HG02642 (cell line): ENCODE data around the gene HTR6.
"Not testable (repeated sequence)": the region's sequence is repeated elsewhere in the genome, so short reads cannot be mapped to it uniquely, and the experiment has no call there.

Source experiments
- ATAC-seq: cut with Tn5 transposase; IDR thresholded peaks from one replicate; pipeline ENCODE4 v1.9.1; 2021; ENCODE audit warnings: mild to moderate bottlenecking; ENCODE audit not compliant: unreplicated experiment, poor library complexity

Gene HTR6

GRCh38 chr1:19664453-19665185 lies at the start of gene HTR6:
HTR6 (plus strand) TSS chr1:19664875; CDS start chr1:19665754, 879 bp downstream.
- ATAC-seq = no peak

- ATAC-seq = no peak
These were observed 49.2 kb upstream of the HTR6 start for GRCh38 chr1:19615438-19615837.

GRCh38 chr1:19616489-19616888 lies 48.2 kb upstream of the HTR6 start:
- ATAC-seq = no peak

- ATAC-seq = no peak
These were observed 47.3 kb upstream of the HTR6 start for GRCh38 chr1:19617376-19617775.

DNA sequence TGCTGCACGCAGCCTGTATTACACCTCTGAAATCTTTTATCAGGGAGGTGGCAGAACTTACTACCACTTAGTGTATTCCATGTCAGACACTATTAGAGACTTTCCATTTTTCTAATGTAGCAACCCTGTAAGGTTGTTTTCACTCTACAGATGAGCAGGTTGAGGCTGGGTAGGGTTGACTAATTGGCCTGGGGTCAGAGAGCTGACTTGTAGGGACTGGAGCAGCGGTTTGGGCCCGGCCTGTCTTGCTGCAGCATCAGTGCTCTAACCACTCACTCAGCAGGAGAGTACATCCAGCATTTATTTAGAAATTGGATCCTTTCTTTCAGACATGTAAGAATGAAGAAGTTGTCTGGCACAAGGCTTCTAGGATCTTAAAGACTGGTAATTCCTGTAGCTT lies 46.2 kb upstream of the HTR6 start:
- ATAC-seq = no peak

GRCh38 chr1:19619697-19620384 lies 44.8 kb upstream of the HTR6 start:
- no peak for ATAC-seq

DNA sequence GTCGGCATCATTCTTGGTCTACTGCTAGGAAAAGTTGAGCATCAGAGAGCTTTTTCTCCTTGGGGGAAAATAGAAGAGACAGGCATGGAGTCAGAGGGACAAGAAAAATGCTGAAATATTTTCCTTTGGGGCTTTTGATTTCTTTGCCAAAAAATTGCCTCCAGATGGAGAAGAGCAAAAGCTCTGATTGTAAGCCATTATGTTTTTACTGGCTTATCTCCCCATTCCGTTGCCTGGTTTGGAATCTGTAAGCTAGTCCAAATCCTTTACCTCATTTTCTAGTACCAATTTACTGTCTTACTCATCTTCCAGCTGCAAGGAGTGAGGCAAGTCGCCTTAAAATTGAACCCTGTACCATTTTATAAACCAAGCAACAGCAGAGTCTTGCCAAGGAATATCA lies 43.9 kb upstream of the HTR6 start:
- ATAC-seq = no peak

GRCh38 chr1:19621274-19621950 lies 43.3 kb upstream of the HTR6 start:
- ATAC-seq = no peak

DNA sequence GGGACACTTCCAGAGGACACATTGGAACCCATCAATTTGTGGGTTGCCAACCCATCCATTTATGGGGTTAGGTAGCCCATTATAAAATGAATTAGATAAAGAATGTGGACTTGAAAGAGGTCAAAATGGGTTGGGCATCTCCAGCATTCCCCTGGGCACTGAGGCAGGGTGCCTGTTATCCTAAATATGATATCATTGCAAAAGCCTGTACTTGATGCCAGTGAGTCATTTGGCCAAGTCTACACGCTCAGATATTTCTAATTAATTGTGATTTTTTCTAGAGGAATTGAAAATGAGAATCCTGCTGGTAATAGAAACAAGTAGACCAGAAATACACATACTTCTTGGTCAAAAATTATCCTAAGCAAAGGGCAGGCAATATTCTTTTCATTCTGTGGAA lies 42.5 kb upstream of the HTR6 start:
- no peak for ATAC-seq

GRCh38 chr1:19623523-19623922 lies 41.2 kb upstream of the HTR6 start:
- no peak for ATAC-seq

DNA sequence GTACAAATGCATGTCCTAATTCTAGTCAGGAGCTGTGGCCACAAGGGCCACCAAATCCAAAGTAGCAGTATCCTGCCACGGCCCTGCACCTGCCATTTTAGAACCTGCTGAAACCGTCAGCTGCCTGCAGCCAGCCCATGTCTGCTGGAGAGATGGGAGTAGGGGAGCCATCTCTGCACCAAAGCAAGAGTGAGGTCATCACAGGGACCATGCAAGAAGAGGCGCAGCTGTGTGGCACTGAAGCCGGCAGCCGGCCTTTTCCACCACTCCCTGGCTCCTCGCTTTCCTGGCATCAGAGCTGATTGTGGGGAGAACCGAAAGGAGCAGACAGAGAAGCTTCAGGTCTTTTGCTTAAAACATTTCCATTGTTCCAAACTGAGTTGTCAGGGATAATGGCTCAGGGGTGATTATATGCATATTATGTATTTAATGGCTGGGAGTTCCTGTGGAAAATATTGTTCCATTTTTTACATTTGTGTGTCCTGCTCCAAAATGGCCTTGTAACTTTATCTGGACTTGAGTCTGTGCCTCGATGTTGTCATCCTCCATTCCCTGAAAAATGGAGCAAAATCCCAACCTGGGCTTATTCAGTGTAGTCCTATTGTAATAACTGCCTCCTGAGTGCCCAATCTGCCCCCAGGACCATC lies 39.3 kb upstream of the HTR6 start:
- ATAC-seq = no peak

GRCh38 chr1:19628879-19629278 lies 35.8 kb upstream of the HTR6 start:
- ATAC-seq = no peak

DNA sequence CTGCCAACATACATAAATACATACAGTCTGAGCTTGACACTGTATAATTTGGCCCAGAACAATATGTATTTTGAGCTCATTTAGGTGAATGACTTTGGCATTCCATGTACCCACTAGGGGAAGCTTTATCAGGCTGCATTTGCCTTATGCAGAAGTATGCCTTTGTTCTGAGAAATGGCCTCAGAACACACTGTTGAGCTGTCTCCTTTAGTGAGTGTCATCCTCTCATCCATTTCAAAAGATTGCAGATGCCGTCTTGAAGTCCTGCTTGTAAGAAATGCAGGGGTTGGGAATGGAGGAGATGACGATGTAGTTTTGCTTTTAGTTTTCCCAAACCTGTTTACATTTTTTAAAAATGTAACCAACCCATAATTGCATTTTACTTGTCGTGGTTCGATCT lies 35.3 kb upstream of the HTR6 start:
- ATAC-seq = no peak

DNA sequence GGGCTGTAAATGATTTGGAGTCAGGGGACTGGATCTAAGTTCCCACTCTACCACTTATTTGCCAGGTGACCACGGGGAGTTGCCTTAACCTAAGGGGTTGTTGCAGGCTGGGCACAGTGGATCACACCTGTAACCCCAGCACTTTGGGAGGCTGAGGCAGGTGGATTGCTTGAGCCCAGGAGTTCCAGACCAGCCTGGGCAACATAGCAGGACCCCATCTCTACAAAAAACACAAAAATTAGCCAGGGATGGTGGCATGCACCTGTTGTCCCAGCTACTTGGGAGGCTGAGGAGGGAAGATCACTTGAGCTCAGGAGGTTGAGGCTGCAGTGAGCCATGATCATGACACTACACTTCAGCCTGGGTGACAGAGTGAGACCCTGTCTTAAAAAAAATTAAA lies 34.5 kb upstream of the HTR6 start:
- not testable (repeated sequence) for ATAC-seq

DNA sequence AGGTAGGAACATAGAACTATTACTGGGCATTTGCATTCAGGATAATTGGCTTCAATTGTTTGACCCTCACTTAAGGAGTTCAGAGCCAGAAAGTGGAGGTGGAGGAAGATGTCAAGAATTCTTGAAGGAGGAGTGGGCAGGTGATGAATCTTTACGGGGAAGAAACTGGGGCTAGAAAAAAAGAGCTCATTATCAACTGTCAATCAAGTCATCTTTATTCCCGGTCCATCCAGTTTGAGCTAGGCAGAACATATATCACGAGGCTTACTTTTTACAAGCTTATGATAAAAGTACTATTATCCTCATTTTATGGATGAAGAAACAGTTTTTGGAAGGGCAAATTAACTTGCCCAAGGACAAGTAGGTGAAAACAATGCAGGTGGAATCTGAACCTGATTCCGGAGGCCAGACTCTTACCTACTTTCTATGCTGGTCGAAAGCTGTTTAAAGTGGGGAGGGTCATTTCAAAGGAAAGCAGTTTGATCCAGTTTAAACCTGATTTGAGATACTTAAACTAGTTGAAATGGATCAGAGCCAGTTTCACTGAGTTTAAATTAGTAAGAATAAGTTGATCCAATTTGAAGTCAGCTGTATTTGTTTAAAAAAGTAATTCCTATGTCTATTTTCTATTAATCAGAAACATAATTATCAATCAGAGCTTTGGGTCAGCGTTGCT lies 33.8 kb upstream of the HTR6 start:
- ATAC-seq = no peak

GRCh38 chr1:19632211-19632610 lies 32.5 kb upstream of the HTR6 start:
- ATAC-seq = no peak

DNA sequence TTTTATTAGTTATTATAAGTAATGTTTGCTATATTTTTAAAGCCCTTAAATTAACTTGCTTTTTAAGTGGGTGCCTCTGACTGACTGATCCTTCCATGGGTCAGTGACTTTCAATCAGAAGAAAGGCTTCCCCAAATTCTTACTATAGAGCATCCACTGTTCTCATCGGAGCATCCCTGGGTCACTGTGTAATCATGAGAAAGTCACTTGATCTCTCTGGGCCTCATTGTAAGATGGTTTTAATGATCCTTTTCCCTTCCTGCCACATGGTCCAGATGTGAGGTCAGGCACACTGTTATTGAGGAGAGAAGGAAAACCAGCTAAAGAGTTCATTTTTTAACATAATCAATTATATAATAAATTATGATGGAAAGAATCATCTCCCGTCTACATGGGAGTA lies 31.6 kb upstream of the HTR6 start:
- no peak for ATAC-seq

DNA sequence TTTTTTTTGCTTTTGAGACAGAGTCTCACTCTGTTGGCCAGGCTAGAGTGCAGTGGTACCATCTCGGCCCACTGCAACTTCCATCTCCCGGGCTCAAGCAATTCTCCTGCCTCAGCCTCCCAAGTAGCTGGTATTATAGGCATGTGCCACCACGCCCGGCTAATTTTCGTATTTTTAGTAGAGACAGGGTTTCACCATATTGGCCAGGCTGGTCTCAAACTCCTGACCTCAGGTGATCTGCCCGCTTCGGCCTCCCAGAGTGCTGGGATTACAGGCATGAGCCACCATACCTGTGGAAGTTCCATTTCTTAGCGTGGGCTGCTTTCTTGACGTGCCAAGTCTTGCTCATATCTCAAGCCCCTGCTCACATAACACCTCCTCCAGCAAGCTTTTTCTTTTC lies 29.6 kb upstream of the HTR6 start:
- ATAC-seq = not testable (repeated sequence)

DNA sequence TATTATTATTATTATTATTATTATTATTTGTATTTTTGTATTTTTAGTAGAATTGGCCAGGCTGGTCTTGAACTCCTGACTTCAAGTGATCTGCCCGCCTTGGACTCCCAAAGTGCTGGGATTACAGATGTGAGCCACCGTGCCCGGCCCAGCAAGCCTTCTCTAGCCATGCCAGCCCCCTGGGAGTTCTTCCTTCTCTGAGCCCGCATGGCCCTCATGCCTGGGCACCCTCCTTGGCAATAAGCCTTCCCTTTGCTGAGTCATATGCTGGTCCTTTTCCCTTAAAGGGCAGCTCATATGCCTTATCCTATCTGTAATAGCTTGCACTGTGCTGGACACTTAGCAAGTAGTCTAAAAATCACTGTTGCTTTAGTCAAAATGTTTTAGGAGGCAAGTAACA lies 29.0 kb upstream of the HTR6 start:
- no peak for ATAC-seq

- no peak for ATAC-seq
These were observed 28.6 kb upstream of the HTR6 start for GRCh38 chr1:19636065-19636464.
